Ovary (tissue), 3 donors: Measurements from ENCODE around the gene ZW10.

Experiments
- EP300 ChIP-seq: sonication (generic); formaldehyde crosslinking; IDR thresholded peaks from one replicate; pipeline ENCODE4 v1.6.1; 2017; ENCODE audit warnings: antibody characterized with exemption
- POLR2A ChIP-seq: fragments of 450-650 bp; IDR thresholded peaks from one replicate; pipeline ENCODE4 v1.6.1; 2017; ENCODE audit warnings: antibody characterized with exemption, mild to moderate bottlenecking, moderate library complexity
- TF ChIP-seq, protein P1 (sequence below), 3 donors: fragments of 450-650 bp in 2 of 3; fragments of 200-600 bp in 1 of 3; IDR thresholded peaks; one replicate each; pipeline versions ENCODE4 v1.5.1 to v1.8.0; 2016 to 2022; ENCODE audit warnings: antibody characterized with exemption in 3 of 3, mild to moderate bottlenecking in 1 of 3
- donor health status: DM: no; HTN: no; CAD: no.

DNA sequence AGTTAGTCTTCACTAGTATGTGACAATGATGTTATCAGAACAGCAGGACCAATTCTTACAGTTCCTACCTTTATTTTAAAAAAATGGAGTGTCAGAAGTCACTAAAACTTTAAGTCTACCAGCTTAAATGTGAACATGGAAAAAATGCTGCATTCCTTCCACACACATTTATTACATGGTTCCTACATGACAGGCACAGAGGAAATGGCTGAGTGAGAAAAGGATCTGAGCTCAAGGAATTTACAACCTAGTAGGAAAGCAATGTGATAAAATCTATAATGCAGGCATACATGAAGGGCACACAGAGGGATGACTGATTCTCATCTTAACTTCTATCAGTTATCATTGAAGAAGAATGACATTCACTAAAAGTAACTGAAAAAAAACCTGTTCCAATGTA is 29.1 kb upstream of the ZW10 start:
- TF ChIP-seq POLR2A (no peak), EP300 (no peak)
- TF ChIP-seq, protein P1, sequence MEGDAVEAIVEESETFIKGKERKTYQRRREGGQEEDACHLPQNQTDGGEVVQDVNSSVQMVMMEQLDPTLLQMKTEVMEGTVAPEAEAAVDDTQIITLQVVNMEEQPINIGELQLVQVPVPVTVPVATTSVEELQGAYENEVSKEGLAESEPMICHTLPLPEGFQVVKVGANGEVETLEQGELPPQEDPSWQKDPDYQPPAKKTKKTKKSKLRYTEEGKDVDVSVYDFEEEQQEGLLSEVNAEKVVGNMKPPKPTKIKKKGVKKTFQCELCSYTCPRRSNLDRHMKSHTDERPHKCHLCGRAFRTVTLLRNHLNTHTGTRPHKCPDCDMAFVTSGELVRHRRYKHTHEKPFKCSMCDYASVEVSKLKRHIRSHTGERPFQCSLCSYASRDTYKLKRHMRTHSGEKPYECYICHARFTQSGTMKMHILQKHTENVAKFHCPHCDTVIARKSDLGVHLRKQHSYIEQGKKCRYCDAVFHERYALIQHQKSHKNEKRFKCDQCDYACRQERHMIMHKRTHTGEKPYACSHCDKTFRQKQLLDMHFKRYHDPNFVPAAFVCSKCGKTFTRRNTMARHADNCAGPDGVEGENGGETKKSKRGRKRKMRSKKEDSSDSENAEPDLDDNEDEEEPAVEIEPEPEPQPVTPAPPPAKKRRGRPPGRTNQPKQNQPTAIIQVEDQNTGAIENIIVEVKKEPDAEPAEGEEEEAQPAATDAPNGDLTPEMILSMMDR (IDR thresholded peaks at IDR 0.05): no peak
